Measurements from ENCODE around the gene SAP30BP. TPM values are rescaled to one million over a fixed set of nuclear protein-coding genes. Genes with fewer than 3 reads are reported as not detected.

Gene SAP30BP
- total and polyA plus RNA-seq, 2 of the 13 experiments (the other 11 are each of a cell fraction or from before 2014, with no cell fraction given) = 67.7 to 99.4 TPM

GRCh38 chr17:75738218-75738802 is 71.2 kb downstream of the SAP30BP start (continued):
- peak; percentile 73; the same call in 1 of the 2 replicates for TF ChIP-seq SMAD3 (CRISPR knock-in tag; IDR thresholded peaks at IDR 0.05)
- no peak for TF ChIP-seq AGO2 (optimal IDR thresholded peaks at IDR 0.05; ENCODE audit: low read depth, low read length)
- TF ChIP-seq ZMYM3 (CRISPR knock-in tag; IDR thresholded peaks at IDR 0.05) = peak; percentile 51; the same call in 1 of the 2 replicates
- TF ChIP-seq CEBPB (IDR thresholded peaks at IDR 0.05; ENCODE audit: borderline replicate concordance, low read depth, low read length) = peak; percentile 19; the same call in 1 of the 2 replicates
- no peak for TF ChIP-seq ZFP36 (IDR thresholded peaks at IDR 0.05; ENCODE audit: borderline replicate concordance, low read depth, low read length, partially characterized antibody)
- no peak for TF ChIP-seq ZNF564 (CRISPR knock-in tag; IDR thresholded peaks at IDR 0.05)
- no peak for TF ChIP-seq PRDM10 (CRISPR knock-in tag; IDR thresholded peaks at IDR 0.05; ENCODE audit: low read depth)
- TF ChIP-seq MTA1 (CRISPR knock-in tag; IDR thresholded peaks at IDR 0.05; ENCODE audit: borderline replicate concordance) = peak; percentile 51; the same call in 1 of the 2 replicates
- TF ChIP-seq PAXIP1 (CRISPR knock-in tag; conservative IDR thresholded peaks at IDR 0.05) = peak; percentile 62
- TF ChIP-seq ZNF234 (CRISPR knock-in tag; conservative IDR thresholded peaks at IDR 0.05) = no peak
- TF ChIP-seq GPBP1L1 (CRISPR knock-in tag; IDR thresholded peaks at IDR 0.05) = no peak
- no peak for TF ChIP-seq REST (IDR thresholded peaks at IDR 0.05; ENCODE audit: borderline replicate concordance in 1 of 2, low read depth in 1 of 2, low read length in 2 of 2)
